Measurements from ENCODE around the gene PPT2.

PPT2 gene

DNA sequence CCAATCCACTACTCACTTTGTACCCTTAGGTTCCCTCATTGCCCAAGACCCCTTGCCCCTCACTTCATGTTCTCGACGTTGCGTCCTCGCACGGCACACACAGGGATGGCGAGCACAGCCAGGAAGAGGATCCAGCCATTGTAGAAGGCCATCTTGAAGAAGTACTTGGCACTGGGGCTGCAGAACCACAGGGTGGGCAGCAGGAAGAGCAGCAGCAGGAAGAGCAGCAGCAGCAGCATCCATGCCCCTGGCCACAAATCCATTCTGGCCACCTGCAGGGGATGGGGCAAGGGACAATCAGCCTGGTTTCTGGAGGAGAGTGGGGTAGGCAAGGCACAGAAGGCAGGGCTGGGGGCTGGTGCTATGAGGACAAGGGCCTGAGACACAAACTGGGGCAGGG lies 17.3 kb downstream of the PPT2 start:
- Histone ChIP-seq H3K36me3 (ENCODE audit: low read depth) (peaks cover 37% of the 10 kb centered on the region), H3K4me3 (ENCODE audit: severe bottlenecking) (no peak overlapping the region), H3K4me1 (ENCODE audit: insufficient read depth, poor library complexity, severe bottlenecking) (peaks cover 1% of the 10 kb centered on the region), H3K27me3 (ENCODE audit: insufficient read depth, poor library complexity, severe bottlenecking) (no peaks in the 10 kb centered on the region), H3K27ac (ENCODE audit: poor library complexity, severe bottlenecking) (no peak overlapping the region), H3K9me3 (ENCODE audit: severe bottlenecking) (no peaks in the 10 kb centered on the region)
- TF ChIP-seq, protein P1, sequence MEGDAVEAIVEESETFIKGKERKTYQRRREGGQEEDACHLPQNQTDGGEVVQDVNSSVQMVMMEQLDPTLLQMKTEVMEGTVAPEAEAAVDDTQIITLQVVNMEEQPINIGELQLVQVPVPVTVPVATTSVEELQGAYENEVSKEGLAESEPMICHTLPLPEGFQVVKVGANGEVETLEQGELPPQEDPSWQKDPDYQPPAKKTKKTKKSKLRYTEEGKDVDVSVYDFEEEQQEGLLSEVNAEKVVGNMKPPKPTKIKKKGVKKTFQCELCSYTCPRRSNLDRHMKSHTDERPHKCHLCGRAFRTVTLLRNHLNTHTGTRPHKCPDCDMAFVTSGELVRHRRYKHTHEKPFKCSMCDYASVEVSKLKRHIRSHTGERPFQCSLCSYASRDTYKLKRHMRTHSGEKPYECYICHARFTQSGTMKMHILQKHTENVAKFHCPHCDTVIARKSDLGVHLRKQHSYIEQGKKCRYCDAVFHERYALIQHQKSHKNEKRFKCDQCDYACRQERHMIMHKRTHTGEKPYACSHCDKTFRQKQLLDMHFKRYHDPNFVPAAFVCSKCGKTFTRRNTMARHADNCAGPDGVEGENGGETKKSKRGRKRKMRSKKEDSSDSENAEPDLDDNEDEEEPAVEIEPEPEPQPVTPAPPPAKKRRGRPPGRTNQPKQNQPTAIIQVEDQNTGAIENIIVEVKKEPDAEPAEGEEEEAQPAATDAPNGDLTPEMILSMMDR (IDR thresholded peaks at IDR 0.05; ENCODE audit: poor library complexity, severe bottlenecking), result no peak
- DNase-seq (ENCODE audit: low spot score) (no peak), ATAC-seq (ENCODE audit: low read depth) (no peak)

- H3K27me3 ChIP-seq (ENCODE audit: insufficient read depth, poor library complexity, severe bottlenecking), result no peaks in the 10 kb centered on the region
- DNase-seq (ENCODE audit: low spot score), result no peak
- H3K4me3 ChIP-seq (ENCODE audit: severe bottlenecking), result no peak overlapping the region
- peaks cover 26% of the 10 kb centered on the region for H3K36me3 ChIP-seq (ENCODE audit: low read depth)
- TF ChIP-seq, protein P1 (IDR thresholded peaks at IDR 0.05; ENCODE audit: poor library complexity, severe bottlenecking), result no peak
- no peaks in the 10 kb centered on the region for H3K9me3 ChIP-seq (ENCODE audit: severe bottlenecking)
- no peak overlapping the region for H3K27ac ChIP-seq (ENCODE audit: poor library complexity, severe bottlenecking)
- ATAC-seq (ENCODE audit: low read depth), result no peak
- H3K4me1 ChIP-seq (ENCODE audit: insufficient read depth, poor library complexity, severe bottlenecking), result peaks cover 4% of the 10 kb centered on the region
Observed at GRCh38 chr6:32173051-32173727, 19.2 kb downstream of the PPT2 start.

GRCh38 chr6:32174416-32174815 lies 20.5 kb downstream of the PPT2 start:
- ATAC-seq (ENCODE audit: low read depth) (no peak), DNase-seq (ENCODE audit: low spot score) (no peak)
- TF ChIP-seq, protein P1 (IDR thresholded peaks at IDR 0.05; ENCODE audit: poor library complexity, severe bottlenecking), result no peak
- peaks cover 14% of the 10 kb centered on the region for H3K36me3 ChIP-seq (ENCODE audit: low read depth)
- no peak overlapping the region for H3K27ac ChIP-seq (ENCODE audit: poor library complexity, severe bottlenecking)
- no peaks in the 10 kb centered on the region for H3K9me3 ChIP-seq (ENCODE audit: severe bottlenecking)
- no peaks in the 10 kb centered on the region for H3K27me3 ChIP-seq (ENCODE audit: insufficient read depth, poor library complexity, severe bottlenecking)
- H3K4me1 ChIP-seq (ENCODE audit: insufficient read depth, poor library complexity, severe bottlenecking), result peaks cover 4% of the 10 kb centered on the region
- no peak overlapping the region for H3K4me3 ChIP-seq (ENCODE audit: severe bottlenecking)

DNA sequence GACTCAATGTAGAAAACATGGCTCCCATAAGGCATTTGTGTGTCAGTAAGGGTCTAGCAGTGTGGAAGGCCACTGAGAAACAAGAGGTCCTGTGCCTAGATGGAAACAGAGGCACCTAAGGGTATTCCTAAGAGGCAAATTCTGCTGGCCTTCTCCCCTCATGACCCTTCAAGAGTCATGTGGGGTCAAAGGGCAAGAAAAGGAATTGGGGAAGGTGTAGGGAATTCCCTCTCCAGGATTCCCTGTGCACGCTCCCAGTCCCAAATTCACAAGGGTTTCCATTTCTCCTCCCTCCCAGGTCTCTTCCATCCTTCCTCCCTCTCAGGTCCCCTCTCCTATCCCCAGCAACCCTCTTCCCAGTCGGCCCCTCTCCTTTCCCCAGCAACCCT lies 21.4 kb downstream of the PPT2 start:
- H3K27me3 ChIP-seq (ENCODE audit: insufficient read depth, poor library complexity, severe bottlenecking), result no peaks in the 10 kb centered on the region
- H3K9me3 ChIP-seq (ENCODE audit: severe bottlenecking), result no peaks in the 10 kb centered on the region
- H3K36me3 ChIP-seq (ENCODE audit: low read depth), result peaks cover 5% of the 10 kb centered on the region
- DNase-seq (ENCODE audit: low spot score), result no peak
- peak overlapping the region; percentile 89 for H3K27ac ChIP-seq (ENCODE audit: poor library complexity, severe bottlenecking)
- TF ChIP-seq, protein P1 (IDR thresholded peaks at IDR 0.05; ENCODE audit: poor library complexity, severe bottlenecking), result no peak
- peaks cover 4% of the 10 kb centered on the region for H3K4me1 ChIP-seq (ENCODE audit: insufficient read depth, poor library complexity, severe bottlenecking)
- ATAC-seq (ENCODE audit: low read depth), result no peak
- H3K4me3 ChIP-seq (ENCODE audit: severe bottlenecking), result peak overlapping the region; percentile 45

GRCh38 chr6:32175711-32176475 lies 22.0 kb downstream of the PPT2 start, which contains the start of gene AGPAT1:
AGPAT1 (minus strand) TSS chr6:32176084; CDS start chr6:32171496, 4,588 bp downstream.
- peak; percentile 68 for ATAC-seq (ENCODE audit: low read depth)
- Histone ChIP-seq H3K4me1 (ENCODE audit: insufficient read depth, poor library complexity, severe bottlenecking) (peaks cover 4% of the 10 kb centered on the region), H3K27me3 (ENCODE audit: insufficient read depth, poor library complexity, severe bottlenecking) (no peaks in the 10 kb centered on the region), H3K27ac (ENCODE audit: poor library complexity, severe bottlenecking) (peak within 1 kb of the TSS; percentile 89), H3K36me3 (ENCODE audit: low read depth) (peaks cover 7% of the 10 kb centered on the region), H3K4me3 (ENCODE audit: severe bottlenecking) (peak within 1 kb of the TSS; percentile 45), H3K9me3 (ENCODE audit: severe bottlenecking) (no peaks in the 10 kb centered on the region)
- TF ChIP-seq, protein P1 (IDR thresholded peaks at IDR 0.05; ENCODE audit: poor library complexity, severe bottlenecking), result no peak
- peak; percentile 93 for DNase-seq (ENCODE audit: low spot score)

All from RWPE2 (cell line).